ENCODE measurements around the gene STAMBPL1. TPM values are rescaled to one million over a fixed set of nuclear protein-coding genes. Genes with fewer than 3 reads are reported as not detected.
A peak's percentile ranks its signal among the peaks of the same experiment; 100 is the strongest.
"Not testable (repeated sequence)": the region's sequence is repeated elsewhere in the genome, so short reads cannot be mapped to it uniquely, and the experiment has no call there.

Gene STAMBPL1
- total RNA-seq (2014; rRNA removed; shearing (Covaris generic); ENCODE audit: low replicate concordance): 23.1 and 27.3 TPM in 2 replicates

GRCh38 chr10:88879534-88880281, at the start of gene STAMBPL1:
TSS of gene STAMBPL1 (plus strand) at chr10:88880245. CDS start at chr10:88901709, 21,464 bp downstream.
- H3K27me3 ChIP-seq: no peaks in the 10 kb centered on the region
- no peak for DNase-seq
- H3K36me3 ChIP-seq: peaks cover 17% of the 10 kb centered on the region
- H3K9me3 ChIP-seq: no peaks in the 10 kb centered on the region
- peak within 1 kb of the TSS; percentile 72 for H3K4me3 ChIP-seq

- no peak overlapping the region for H3K4me3 ChIP-seq
- no peak for DNase-seq
- no peaks in the 10 kb centered on the region for H3K9me3 ChIP-seq
- no peaks in the 10 kb centered on the region for H3K27me3 ChIP-seq
- no peaks in the 10 kb centered on the region for H3K36me3 ChIP-seq
These were observed 49.3 kb upstream of the STAMBPL1 start for GRCh38 chr10:88830643-88831268.

DNA sequence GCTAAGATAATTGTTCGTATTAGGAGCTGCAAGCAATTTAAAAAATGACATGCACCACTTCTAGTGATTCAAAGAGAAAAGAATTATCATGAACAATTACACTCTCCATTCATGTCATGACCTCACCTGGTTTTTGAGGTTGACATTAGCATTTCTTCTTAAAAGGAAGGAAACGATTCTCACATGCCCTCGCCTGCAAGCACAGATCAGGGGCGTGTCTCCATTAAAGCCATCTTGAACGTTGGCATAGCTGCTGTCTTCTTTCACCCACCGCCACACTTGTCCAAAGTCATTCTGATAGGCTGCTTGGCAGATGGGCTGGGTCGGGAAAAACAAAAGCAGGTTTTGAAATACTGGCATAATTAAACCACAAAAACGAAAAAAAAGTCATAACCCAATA, 48.3 kb upstream of the STAMBPL1 start:
- DNase-seq: no peak
- H3K9me3 ChIP-seq: no peaks in the 10 kb centered on the region
- no peak overlapping the region for H3K4me3 ChIP-seq
- no peaks in the 10 kb centered on the region for H3K36me3 ChIP-seq
- no peaks in the 10 kb centered on the region for H3K27me3 ChIP-seq

GRCh38 chr10:88832376-88832775, 47.7 kb upstream of the STAMBPL1 start:
- no peaks in the 10 kb centered on the region for H3K9me3 ChIP-seq
- H3K4me3 ChIP-seq: no peak overlapping the region
- no peak for DNase-seq
- H3K36me3 ChIP-seq: no peaks in the 10 kb centered on the region
- no peaks in the 10 kb centered on the region for H3K27me3 ChIP-seq

- H3K27me3 ChIP-seq: no peaks in the 10 kb centered on the region
- H3K36me3 ChIP-seq: no peaks in the 10 kb centered on the region
- no peaks in the 10 kb centered on the region for H3K9me3 ChIP-seq
- DNase-seq: no peak
- H3K4me3 ChIP-seq: no peak overlapping the region
These were observed 46.9 kb upstream of the STAMBPL1 start for GRCh38 chr10:88833156-88833555.

DNA sequence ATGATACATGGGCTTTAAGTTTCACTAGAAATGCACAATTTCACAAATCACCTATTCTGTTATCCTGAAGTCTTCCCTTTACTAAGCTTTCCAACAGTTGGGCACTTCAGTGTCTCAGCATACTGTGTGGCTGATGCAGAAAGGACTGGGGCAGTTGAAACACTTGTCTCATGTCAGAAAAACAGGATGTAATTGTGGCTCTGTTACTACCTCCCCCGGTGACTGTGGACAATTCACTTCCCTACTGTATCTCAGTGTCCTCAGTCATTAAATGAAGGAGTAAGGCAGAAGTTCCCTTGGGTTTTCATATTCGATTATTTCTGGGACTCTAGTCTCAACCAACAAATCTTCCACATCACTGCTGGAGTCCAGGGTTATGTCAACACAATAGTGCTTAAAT, 46.3 kb upstream of the STAMBPL1 start:
- Histone ChIP-seq H3K27me3 (no peaks in the 10 kb centered on the region), H3K4me3 (no peak overlapping the region), H3K36me3 (no peaks in the 10 kb centered on the region), H3K9me3 (no peaks in the 10 kb centered on the region)
- no peak for DNase-seq

- no peaks in the 10 kb centered on the region for H3K27me3 ChIP-seq
- no peaks in the 10 kb centered on the region for H3K9me3 ChIP-seq
- DNase-seq: peak; percentile 71
- no peaks in the 10 kb centered on the region for H3K36me3 ChIP-seq
- no peak overlapping the region for H3K4me3 ChIP-seq
These were observed 44.7 kb upstream of the STAMBPL1 start for GRCh38 chr10:88835096-88835909.

DNA sequence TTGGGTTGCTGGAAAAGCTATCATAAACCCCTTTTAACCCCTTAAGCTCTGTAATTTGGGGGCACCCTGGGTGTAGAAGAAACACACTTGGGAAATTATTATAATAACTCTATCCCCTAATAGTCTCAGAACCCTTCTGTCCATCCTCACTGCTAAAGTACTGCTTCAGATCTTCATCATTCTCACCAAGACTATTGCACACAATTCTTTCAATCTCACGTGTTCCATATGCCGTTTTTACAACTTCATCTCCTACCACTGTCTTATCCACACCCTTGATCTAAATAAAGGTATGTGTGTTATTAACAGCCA, 44.2 kb upstream of the STAMBPL1 start:
- no peaks in the 10 kb centered on the region for H3K27me3 ChIP-seq
- no peaks in the 10 kb centered on the region for H3K9me3 ChIP-seq
- H3K36me3 ChIP-seq: no peaks in the 10 kb centered on the region
- DNase-seq: no peak
- no peak overlapping the region for H3K4me3 ChIP-seq

- not testable (repeated sequence) for H3K4me3 ChIP-seq, DNase-seq, H3K9me3 ChIP-seq, H3K27me3 ChIP-seq, H3K36me3 ChIP-seq
These were observed 42.4 kb upstream of the STAMBPL1 start for GRCh38 chr10:88837632-88838031.

DNA sequence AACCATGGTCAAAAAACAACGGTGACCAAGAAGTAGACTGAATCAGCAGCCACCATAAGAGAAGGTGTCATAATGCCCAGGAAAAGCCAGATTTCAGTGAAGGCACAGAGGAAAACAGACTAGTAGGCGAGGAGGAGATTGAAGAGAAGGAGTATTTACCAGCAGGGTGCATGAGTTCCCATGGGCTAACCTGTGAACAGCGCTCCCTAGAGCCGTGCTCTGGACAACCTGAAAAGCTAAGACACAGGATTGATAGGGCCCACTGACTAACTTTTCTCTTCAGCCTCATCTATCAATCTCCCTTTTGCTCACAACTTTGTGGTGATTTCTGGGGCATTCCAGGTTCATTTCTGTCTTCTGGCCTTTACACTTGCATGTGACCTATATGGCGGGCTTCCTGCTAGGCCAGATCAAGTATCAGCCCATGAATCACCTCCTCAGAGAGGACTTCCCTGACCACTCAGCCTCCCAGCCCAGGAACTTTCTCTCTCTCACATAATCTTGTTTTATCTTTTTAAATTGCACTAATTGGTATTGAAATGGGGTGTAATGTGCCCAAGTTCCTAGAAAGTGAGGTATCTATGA, 41.2 kb upstream of the STAMBPL1 start:
- Histone ChIP-seq H3K27me3 (no peaks in the 10 kb centered on the region), H3K4me3 (no peak overlapping the region), H3K9me3 (no peaks in the 10 kb centered on the region), H3K36me3 (no peaks in the 10 kb centered on the region)
- no peak for DNase-seq

GRCh38 chr10:88840104-88840503, 39.9 kb upstream of the STAMBPL1 start:
- H3K4me3 ChIP-seq: no peak overlapping the region
- H3K9me3 ChIP-seq: no peaks in the 10 kb centered on the region
- DNase-seq: no peak
- no peaks in the 10 kb centered on the region for H3K27me3 ChIP-seq
- no peaks in the 10 kb centered on the region for H3K36me3 ChIP-seq

DNA sequence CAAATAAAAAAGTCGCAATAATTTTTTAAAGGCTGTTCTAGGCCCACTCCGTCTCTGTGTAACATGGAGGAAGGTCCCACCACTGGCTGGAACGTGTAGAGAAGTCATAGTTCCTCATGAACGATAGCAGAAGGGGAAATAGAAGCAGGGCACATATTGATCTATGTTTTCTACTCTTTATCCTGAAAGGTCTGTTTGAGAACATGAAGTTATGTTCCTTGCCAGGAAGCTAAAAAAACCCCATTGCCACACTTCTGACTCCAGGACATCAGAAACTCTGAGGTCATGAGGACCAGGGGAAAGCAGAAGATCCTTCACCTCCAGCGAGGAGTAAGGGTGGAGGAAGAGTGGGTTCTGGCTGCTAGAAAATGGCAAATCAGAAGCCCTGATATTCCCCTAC, 39.2 kb upstream of the STAMBPL1 start:
- no peaks in the 10 kb centered on the region for H3K9me3 ChIP-seq
- H3K36me3 ChIP-seq: no peaks in the 10 kb centered on the region
- no peak for DNase-seq
- no peak overlapping the region for H3K4me3 ChIP-seq
- no peaks in the 10 kb centered on the region for H3K27me3 ChIP-seq

- Histone ChIP-seq H3K4me3 (no peak overlapping the region), H3K9me3 (no peaks in the 10 kb centered on the region), H3K27me3 (no peaks in the 10 kb centered on the region), H3K36me3 (no peaks in the 10 kb centered on the region)
- no peak for DNase-seq
These were observed 38.5 kb upstream of the STAMBPL1 start for GRCh38 chr10:88841316-88842111.

- H3K9me3 ChIP-seq: no peaks in the 10 kb centered on the region
- no peaks in the 10 kb centered on the region for H3K36me3 ChIP-seq
- no peak for DNase-seq
- no peak overlapping the region for H3K4me3 ChIP-seq
- no peaks in the 10 kb centered on the region for H3K27me3 ChIP-seq
These were observed 36.9 kb upstream of the STAMBPL1 start for GRCh38 chr10:88843171-88843570.

GRCh38 chr10:88848499-88848898, 31.5 kb upstream of the STAMBPL1 start:
- DNase-seq: no peak

DNA sequence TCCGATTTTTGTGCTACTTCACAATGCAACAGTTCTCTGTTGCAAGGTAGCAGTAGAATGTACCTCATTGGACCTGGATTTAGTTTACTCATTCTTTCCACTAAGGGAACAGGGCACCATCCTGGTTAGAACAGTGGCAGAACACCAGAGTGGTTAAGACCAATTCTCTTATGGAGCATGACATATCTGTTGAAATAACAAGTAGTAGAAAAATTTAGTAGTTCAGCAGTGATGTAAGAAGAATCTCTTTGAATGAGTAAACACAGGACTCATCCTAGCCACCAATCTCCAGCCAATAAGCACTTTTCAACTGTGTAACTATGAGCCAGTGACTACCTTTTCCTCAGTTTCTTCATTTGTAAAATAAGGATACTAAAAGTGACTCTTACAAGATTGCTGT, 30.8 kb upstream of the STAMBPL1 start:
- Histone ChIP-seq H3K9me3 (no peaks in the 10 kb centered on the region), H3K4me3 (no peak overlapping the region), H3K36me3 (no peaks in the 10 kb centered on the region), H3K27me3 (no peaks in the 10 kb centered on the region)
- no peak for DNase-seq

More at GRCh38 chr10:88848499-88848898, 31.5 kb upstream of the STAMBPL1 start:
- H3K9me3 ChIP-seq: no peaks in the 10 kb centered on the region
- no peak overlapping the region for H3K4me3 ChIP-seq
- no peaks in the 10 kb centered on the region for H3K27me3 ChIP-seq
- H3K36me3 ChIP-seq: no peaks in the 10 kb centered on the region

Measured in MG63 (cell line).